Loucy (cell line): ENCODE data around the gene PUSL1.
A peak's percentile ranks its signal among the peaks of the same experiment; 100 is the strongest.

ENCODE experiments used
- H2AFZ ChIP-seq: fragments of 200-600 bp; sonication (generic); 2 replicates; pipeline ENCODE4 v1.6.0; 2016; ENCODE audit warnings: antibody characterized with exemption, mild to moderate bottlenecking, low read length, moderate library complexity
- H3F3A ChIP-seq: fragments of 200-600 bp; 2 replicates; pipeline ENCODE4 v1.6.0; 2016; ENCODE audit warnings: antibody characterized with exemption, low read depth, mild to moderate bottlenecking
- H3K27me3 ChIP-seq: fragments of 200-600 bp; sonication (generic); 2 replicates; pipeline ENCODE4 v1.6.1; 2014; ENCODE audit warnings: low read length, mild to moderate bottlenecking; ENCODE audit not compliant: insufficient read depth, poor library complexity, severe bottlenecking
- H3K36me3 ChIP-seq: fragments of 200-600 bp; sonication (generic); 2 replicates; pipeline ENCODE4 v1.6.1; 2016; ENCODE audit warnings: low read length; ENCODE audit not compliant: insufficient read depth
- H3K4me1 ChIP-seq: fragments of 200-600 bp; sonication (generic); 2 replicates; pipeline ENCODE4 v1.5.1; 2014; ENCODE audit warnings: low read length, mild to moderate bottlenecking; ENCODE audit not compliant: insufficient read depth, poor library complexity, severe bottlenecking
- H3K4me2 ChIP-seq: fragments of 200-600 bp; sonication (generic); 2 replicates; pipeline ENCODE4 v1.6.0; 2014; ENCODE audit warnings: antibody characterized with exemption, low read length, low read depth, mild to moderate bottlenecking; ENCODE audit not compliant: poor library complexity, severe bottlenecking
- H3K4me3 ChIP-seq: fragments of 200-600 bp; sonication (generic); 2 replicates; pipeline ENCODE4 v1.5.1; 2014; ENCODE audit warnings: low read length, mild to moderate bottlenecking, mixed read lengths; ENCODE audit not compliant: poor library complexity, severe bottlenecking
- H3K79me2 ChIP-seq: fragments of 200-600 bp; sonication (generic); 2 replicates; pipeline ENCODE4 v1.6.1; 2014; ENCODE audit warnings: low read length; ENCODE audit not compliant: insufficient read depth
- H3K9ac ChIP-seq: fragments of 200-600 bp; sonication (generic); 2 replicates; pipeline ENCODE4 v1.6.0; 2014; ENCODE audit warnings: mild to moderate bottlenecking, low read depth, low read length, moderate library complexity; ENCODE audit not compliant: poor library complexity, severe bottlenecking
- H3K9me2 ChIP-seq: fragments of 200-600 bp; sonication (generic); replicated peaks from 2 replicates; pipeline ENCODE4 v1.6.1; 2016; ENCODE audit warnings: low read depth, low read length, mixed read lengths
- H3K9me3 ChIP-seq: fragments of 200-600 bp; sonication (generic); 2 replicates; pipeline ENCODE4 v1.6.1; 2014; ENCODE audit warnings: mild to moderate bottlenecking, antibody characterized with exemption, low read length, low read depth; ENCODE audit not compliant: insufficient read depth
- H4K20me1 ChIP-seq: fragments of 200-600 bp; sonication (generic); 2 replicates; pipeline ENCODE4 v1.6.0; 2014; ENCODE audit warnings: antibody characterized with exemption, low read length, mild to moderate bottlenecking; ENCODE audit not compliant: insufficient read depth, poor library complexity, severe bottlenecking
- EZH2phosphoT487 ChIP-seq: fragments of 200-600 bp; IDR thresholded peaks from 2 replicates; pipeline ENCODE4 v1.6.1; 2018; ENCODE audit warnings: antibody characterized with exemption, mild to moderate bottlenecking, moderate library complexity, borderline replicate concordance
- TF ChIP-seq, protein P1 (sequence below): fragments of 200-600 bp; sonication (generic); conservative IDR thresholded peaks from 2 replicates; pipeline ENCODE4 v1.5.1; 2014; ENCODE audit warnings: mild to moderate bottlenecking, antibody characterized with exemption, low read length

The PUSL1 gene

DNA sequence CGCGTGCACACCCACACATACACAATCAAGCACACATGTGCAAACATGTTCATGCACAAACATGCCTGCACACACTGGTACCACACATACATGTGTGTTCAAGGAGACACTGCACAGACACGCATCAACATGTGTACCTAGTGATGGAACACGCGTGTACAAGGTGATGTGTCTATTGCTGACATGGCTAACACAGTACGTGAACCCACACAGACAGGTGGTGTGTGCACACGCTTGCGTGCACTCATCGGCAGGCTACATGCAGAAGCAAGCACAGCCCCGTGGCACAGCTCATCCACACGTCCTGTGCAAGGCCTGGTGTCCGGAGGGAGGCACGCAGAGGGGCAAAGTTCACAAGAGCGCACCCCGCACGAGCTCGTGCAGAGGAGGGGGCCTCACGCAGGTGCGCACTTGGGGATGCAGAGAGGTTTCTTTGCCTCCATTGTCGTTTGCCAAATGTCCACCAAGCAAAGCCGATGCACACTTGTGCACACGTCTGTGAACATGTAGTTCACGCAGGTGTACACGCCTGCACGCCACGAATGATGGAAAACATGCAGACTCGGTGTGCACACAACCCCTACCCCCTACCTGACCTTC lies 1.6 kb upstream of the PUSL1 start:
- Histone ChIP-seq H3K36me3 (peaks cover 8% of the 10 kb centered on the region; the same call in 1 of the 2 replicates), H3K9me3 (no peaks in the 10 kb centered on the region), H3K4me1 (peaks cover 30% of the 10 kb centered on the region), H3K9me2 (no peaks in the 10 kb centered on the region), H3K9ac (peak overlapping the region; percentile 83), H3F3A (no peaks in the 10 kb centered on the region; the same call in 1 of the 2 replicates), H3K4me2 (peak overlapping the region; percentile 85), H3K4me3 (peak overlapping the region; percentile 93), H3K27me3 (no peaks in the 10 kb centered on the region), H3K79me2 (peaks cover 37% of the 10 kb centered on the region), H2AFZ (no peak overlapping the region), H4K20me1 (peaks cover 34% of the 10 kb centered on the region)
- TF ChIP-seq, protein P1, sequence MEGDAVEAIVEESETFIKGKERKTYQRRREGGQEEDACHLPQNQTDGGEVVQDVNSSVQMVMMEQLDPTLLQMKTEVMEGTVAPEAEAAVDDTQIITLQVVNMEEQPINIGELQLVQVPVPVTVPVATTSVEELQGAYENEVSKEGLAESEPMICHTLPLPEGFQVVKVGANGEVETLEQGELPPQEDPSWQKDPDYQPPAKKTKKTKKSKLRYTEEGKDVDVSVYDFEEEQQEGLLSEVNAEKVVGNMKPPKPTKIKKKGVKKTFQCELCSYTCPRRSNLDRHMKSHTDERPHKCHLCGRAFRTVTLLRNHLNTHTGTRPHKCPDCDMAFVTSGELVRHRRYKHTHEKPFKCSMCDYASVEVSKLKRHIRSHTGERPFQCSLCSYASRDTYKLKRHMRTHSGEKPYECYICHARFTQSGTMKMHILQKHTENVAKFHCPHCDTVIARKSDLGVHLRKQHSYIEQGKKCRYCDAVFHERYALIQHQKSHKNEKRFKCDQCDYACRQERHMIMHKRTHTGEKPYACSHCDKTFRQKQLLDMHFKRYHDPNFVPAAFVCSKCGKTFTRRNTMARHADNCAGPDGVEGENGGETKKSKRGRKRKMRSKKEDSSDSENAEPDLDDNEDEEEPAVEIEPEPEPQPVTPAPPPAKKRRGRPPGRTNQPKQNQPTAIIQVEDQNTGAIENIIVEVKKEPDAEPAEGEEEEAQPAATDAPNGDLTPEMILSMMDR: no peak
- no peak for TF ChIP-seq EZH2phosphoT487

DNA sequence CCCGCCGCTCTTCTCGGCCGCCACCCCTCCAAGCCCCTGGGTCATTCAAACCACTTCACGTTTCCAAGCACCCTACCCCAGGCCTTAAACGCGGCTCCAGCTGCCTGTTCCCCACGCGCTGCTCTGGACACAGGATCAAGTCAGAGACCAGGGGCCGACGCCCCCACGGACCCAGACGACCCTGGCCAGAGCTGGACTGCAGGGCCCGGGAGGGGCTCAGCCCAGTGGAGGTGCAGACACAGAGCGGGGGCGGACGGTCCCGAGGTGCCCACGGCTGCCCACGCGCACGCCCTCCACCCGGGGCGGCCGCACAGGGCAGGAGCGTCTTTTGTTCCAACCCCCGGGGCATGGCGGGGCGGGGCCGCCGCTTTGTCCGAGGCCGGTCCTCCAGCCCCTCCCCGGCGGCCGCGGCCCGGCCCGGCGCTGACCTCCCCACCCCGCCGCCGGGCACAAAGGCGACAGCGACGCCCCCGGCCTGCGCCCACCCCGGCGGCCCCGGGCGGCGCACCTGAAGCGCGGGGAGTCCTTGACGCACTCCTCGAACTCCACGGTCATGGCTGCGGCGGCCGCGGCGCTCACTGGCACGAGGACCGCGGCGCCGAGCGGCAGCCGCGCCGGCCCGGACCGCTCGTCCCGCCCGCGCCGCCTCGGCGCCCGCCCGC lies 1.0 kb upstream of the PUSL1 start:
- Histone ChIP-seq H3K9me3 (no peaks in the 10 kb centered on the region), H3K4me1 (peaks cover 30% of the 10 kb centered on the region), H3K79me2 (peaks cover 37% of the 10 kb centered on the region), H3K4me2 (peak overlapping the region; percentile 85), H4K20me1 (peaks cover 33% of the 10 kb centered on the region), H3K9me2 (no peaks in the 10 kb centered on the region), H3K4me3 (peak overlapping the region; percentile 93), H3K9ac (peak overlapping the region; percentile 83), H2AFZ (peak overlapping the region; percentile 52; the same call in 1 of the 2 replicates), H3K36me3 (peaks cover 11% of the 10 kb centered on the region; the same call in 1 of the 2 replicates), H3K27me3 (no peaks in the 10 kb centered on the region), H3F3A (no peaks in the 10 kb centered on the region; the same call in 1 of the 2 replicates)
- TF ChIP-seq EZH2phosphoT487: no peak
- TF ChIP-seq, protein P1: no peak

DNA sequence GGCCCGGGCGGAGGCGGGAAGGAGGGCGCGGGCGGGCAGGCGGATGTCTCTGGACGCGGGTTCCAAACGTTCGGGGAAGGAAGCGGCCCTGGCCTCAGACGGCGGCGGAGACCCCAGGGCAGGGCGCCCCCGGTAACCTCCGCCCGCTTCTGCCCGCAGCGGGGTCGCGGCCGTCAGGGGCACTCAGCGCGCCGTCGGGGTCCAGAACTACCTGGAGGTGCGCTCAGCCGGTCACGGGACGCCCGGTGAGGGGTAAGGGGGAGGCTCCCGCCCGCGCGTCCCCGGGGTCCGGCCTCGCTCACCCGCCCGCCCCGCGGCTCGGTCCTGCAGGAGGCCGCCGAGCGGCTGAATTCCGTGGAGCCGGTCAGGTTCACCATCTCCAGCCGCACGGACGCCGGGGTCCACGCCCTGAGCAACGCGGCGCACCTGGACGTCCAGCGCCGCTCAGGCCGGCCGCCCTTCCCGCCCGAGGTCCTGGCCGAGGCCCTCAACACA lies 406 bp downstream of the PUSL1 start:
- Histone ChIP-seq H3K79me2 (peaks cover 42% of the 10 kb centered on the region), H3K4me2 (peak overlapping the region; percentile 87), H3K27me3 (no peaks in the 10 kb centered on the region), H3K4me1 (peaks cover 30% of the 10 kb centered on the region), H3K9ac (peak overlapping the region; percentile 96), H3F3A (no peaks in the 10 kb centered on the region; the same call in 1 of the 2 replicates), H3K4me3 (peak overlapping the region; percentile 98), H3K36me3 (peaks cover 24% of the 10 kb centered on the region; the same call in 1 of the 2 replicates), H4K20me1 (peaks cover 29% of the 10 kb centered on the region), H3K9me2 (no peaks in the 10 kb centered on the region), H2AFZ (peak overlapping the region; percentile 97), H3K9me3 (no peaks in the 10 kb centered on the region)
- TF ChIP-seq, protein P1: no peak
- TF ChIP-seq EZH2phosphoT487: no peak
